ENCODE results near the gene TTC4.
"Not testable (repeated sequence)": the region's sequence is repeated elsewhere in the genome, so short reads cannot be mapped to it uniquely, and the experiment has no call there.

Gene TTC4

GRCh38 chr1:54750596-54750995 is 34.9 kb downstream of the TTC4 start:
- no peak for DNase-seq

GRCh38 chr1:54751426-54751825 is 35.8 kb downstream of the TTC4 start:
- no peak for DNase-seq

- no peak for DNase-seq
Measured at GRCh38 chr1:54754045-54754444, 38.4 kb downstream of the TTC4 start.

GRCh38 chr1:54754486-54755285 is 39.0 kb downstream of the TTC4 start:
- DNase-seq: no peak

GRCh38 chr1:54757833-54758232 is 42.2 kb downstream of the TTC4 start:
- no peak for DNase-seq

DNA sequence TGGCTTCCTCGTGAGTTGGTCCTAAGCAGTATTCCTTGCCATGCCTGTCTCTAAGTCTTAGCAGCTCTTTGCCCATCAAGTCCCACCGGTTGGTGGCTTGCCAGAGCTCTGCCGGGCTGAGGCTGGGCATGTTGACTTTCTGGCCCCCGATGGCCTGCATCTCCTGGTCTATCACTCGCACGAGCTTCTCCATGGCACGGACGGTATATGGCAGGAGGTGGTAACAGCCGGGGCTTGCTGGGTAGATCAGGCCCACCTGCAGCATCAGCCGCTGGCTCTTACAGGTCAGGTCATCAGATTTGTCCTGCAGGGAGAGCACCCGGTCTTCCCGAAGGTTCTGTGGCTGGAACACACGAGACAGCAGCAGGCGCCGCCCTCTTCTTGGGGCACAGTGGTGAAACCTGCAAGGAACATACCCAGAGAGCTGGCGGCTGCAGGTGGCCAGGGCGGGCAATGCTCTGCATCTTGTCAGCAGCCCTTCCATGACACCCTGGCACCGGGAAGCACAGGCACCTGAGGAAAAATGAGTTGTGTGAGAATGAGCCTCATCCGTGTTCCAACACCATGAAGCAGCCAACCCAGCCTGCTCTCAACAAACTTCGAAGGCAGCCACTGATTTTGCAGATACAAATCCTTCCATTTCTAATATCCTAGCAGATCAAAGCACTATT is 43.2 kb downstream of the TTC4 start:
- no peak for DNase-seq

GRCh38 chr1:54763816-54764132 is 48.1 kb downstream of the TTC4 start:
- no peak for DNase-seq

GRCh38 chr1:54764133-54764921 is 48.7 kb downstream of the TTC4 start, which contains the start of gene PARS2:
TSS of gene PARS2 (minus strand) at chr1:54764523. CDS start at chr1:54759161, 5,362 bp downstream.
- peak; percentile 97 for DNase-seq

DNA sequence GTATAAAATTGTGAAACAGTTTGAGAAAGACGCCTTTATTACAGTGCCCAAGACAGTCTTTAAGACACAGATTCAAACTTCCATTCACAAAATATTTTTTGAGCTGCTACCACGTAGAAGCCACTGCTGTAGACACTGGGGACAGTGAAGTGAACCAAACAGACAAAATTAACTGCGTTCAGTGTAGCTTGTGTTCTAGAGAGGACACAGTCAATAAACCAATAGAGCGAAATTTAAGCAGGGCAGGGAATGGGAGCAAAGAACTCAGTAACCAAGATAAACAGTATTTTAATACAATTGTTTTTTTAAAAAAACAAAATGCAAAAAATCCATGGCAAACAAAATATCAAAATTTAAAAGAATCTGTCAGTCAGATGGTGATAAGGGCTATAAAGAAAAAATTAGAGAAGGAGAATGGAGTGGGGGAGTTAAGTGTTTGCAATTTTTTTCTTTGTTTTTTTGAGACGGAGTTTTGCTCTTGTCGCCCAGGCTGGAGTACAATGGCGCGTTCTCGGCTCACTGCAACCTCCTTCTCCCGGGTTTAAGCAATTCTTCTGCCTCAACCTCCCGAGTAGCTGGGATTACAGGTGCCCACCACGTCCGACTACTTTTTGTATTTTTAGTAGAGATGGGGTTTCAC is 49.4 kb downstream of the TTC4 start:
- no peak for DNase-seq

- no peak for DNase-seq
Measured at GRCh38 chr1:54766726-54767125, 51.1 kb downstream of the TTC4 start.

GRCh38 chr1:54767526-54767925 is 51.9 kb downstream of the TTC4 start:
- no peak for DNase-seq

DNA sequence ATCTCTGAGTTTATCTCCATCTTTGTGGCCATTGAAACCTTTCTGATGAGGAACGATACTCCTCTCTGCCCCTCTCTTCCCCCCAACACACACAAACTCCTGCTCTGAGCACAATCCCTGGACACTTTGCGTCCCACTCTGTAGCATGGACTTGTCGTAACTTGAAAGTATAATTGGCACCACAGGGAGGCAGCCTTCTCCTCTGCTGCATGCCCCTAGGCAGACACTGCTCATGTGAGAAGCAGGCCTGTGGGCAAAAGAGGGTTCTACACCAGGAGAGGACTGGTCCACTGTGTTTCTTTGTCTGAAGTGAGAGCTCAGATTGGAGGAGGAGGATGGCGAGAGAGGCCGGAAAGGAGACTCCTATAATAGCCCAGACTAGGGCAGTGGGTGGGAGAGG is 52.4 kb downstream of the TTC4 start:
- peak; percentile 12 for DNase-seq

- DNase-seq: no peak
Measured at GRCh38 chr1:54772951-54773350, 57.3 kb downstream of the TTC4 start.

DNA sequence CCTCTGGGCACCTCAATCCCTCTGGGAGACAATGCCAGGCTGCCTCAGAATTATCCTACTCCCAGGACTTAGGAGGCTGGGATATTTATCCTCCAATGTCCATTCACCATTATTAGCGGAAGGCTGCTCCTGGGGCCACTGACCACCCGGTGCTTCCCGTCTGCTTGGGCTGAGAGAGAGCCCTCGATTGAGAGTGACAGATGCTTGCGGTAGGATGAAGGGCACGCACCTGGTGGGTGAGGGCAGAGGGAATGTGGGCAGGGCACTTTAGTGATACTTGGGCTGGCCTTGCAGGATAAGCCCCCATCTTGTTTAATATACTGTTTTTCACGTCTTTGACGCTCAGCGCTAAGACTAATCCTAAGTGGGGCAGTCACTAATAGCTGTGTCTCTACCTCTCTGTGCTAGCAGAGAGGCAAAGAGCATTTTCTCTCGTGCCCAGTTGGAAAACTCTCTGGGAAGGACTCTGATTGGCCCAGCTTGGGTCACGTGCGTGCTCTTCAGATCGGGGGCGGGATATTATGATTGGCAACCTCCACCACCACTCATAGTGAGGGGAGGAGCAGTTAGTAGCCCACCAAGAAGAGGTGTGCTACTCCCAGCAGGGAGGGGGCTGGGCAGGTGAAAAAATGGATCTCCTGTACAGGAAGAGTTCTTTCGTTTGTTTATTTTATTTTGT is 59.3 kb downstream of the TTC4 start:
- DNase-seq: peak; percentile 11

DNA sequence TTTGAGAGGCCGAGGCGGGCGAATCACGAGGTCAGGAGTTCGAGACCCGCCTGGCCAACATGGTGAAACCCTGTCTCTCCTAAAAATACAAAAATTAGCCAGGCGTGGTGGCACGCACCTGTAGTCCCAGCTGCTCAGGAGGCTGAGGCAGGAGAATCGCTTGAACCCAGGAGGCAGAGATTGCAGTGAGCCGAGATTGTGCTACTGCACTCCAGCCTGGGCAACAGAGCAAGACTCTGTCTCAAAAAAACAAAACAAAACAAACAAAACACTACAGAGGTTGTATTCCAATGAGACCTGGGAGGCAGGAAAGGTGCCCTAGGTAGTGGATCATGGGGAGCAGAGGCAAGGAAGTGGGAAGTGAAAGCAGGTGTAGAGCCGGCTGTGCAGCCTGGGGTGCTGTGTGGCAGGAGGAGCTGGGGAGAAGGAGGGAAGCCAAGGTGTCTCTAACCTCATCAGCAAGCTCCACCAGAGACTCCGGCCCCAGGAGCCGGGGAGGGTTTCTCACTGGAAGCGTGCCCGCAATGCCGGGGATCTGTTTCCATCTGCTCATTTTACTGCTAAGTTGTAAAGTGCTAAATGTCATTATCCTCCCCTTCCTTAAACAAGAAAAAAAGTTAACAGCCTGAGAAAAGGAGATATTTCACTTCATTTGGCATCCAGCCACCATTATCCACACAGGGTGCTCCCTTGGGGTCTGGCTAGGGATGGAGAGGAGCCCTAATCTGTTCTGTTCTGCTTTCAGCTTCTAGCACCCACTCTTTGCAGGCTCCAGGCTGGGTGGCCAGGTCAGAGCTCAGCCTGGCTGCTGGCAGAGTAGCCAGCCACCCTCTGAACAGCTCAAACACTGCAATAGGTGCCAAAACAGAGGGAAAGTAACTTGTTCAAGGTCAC is 60.4 kb downstream of the TTC4 start:
- not testable (repeated sequence) for DNase-seq

- DNase-seq: no peak
Measured at GRCh38 chr1:54777011-54777410, 61.4 kb downstream of the TTC4 start.

GRCh38 chr1:54777431-54777830 is 61.8 kb downstream of the TTC4 start:
- no peak for DNase-seq

- DNase-seq: no peak
Measured at GRCh38 chr1:54781023-54781723, 65.5 kb downstream of the TTC4 start.

DNA sequence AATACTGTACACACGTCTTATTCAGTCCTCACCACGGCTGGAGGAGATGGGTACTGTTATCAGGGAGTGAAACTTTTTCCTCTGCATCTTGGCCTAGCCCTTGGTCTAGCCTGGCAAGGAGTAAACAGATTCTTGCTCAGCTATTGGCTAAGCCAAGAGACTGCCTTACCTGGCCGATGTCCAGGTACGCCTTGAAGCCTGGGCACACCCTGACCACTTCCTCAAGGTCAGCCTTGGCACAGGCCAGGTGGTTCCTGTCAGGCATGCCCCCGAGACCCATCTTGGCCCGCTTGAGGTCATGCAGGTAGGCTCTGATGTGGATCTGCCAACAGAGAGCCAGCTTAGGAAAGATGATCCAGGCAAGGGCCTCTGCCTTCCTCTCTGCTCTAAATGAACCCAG is 66.5 kb downstream of the TTC4 start:
- no peak for DNase-seq

- DNase-seq: no peak
Measured at GRCh38 chr1:54782588-54782987, 66.9 kb downstream of the TTC4 start.

- DNase-seq: no peak
Measured at GRCh38 chr1:54784066-54784465, 68.4 kb downstream of the TTC4 start.
